GM10266 (cell line): ENCODE data around the gene ZMYND11.

ENCODE experiments used
- DNase-seq: peaks from one replicate; pipeline ENCODE4 v3.0.0; 2012; ENCODE audit errors: extremely low spot score
- CTCF ChIP-seq: IDR thresholded peaks from 2 replicates; pipeline ENCODE4 v1.5.1; 2012; ENCODE audit warnings: mild to moderate bottlenecking, low read depth; ENCODE audit not compliant: control insufficient read depth, insufficient read depth; ENCODE audit errors: missing control alignments

Gene ZMYND11

GRCh38 chr10:135132-135600, at the start of gene ZMYND11:
Gene ZMYND11, plus strand, starts transcription at chr10:135455. Its CDS starts 44,558 bp downstream, at chr10:180013.
- TF ChIP-seq CTCF = no peak
- DNase-seq = peak; percentile 92

GRCh38 chr10:86031-86430, 49.2 kb upstream of the ZMYND11 start:
- TF ChIP-seq CTCF = no peak
- no peak for DNase-seq

GRCh38 chr10:87177-88080, 47.8 kb upstream of the ZMYND11 start:
- DNase-seq = no peak
- no peak for TF ChIP-seq CTCF

- no peak for DNase-seq
- no peak for TF ChIP-seq CTCF
These were observed 47.0 kb upstream of the ZMYND11 start for GRCh38 chr10:88253-88652.

GRCh38 chr10:89248-89647, 46.0 kb upstream of the ZMYND11 start:
- DNase-seq = no peak
- no peak for TF ChIP-seq CTCF

- TF ChIP-seq CTCF = no peak
- DNase-seq = no peak
These were observed 45.1 kb upstream of the ZMYND11 start for GRCh38 chr10:90161-90560.

GRCh38 chr10:91313-91712, 43.9 kb upstream of the ZMYND11 start:
- DNase-seq = no peak
- no peak for TF ChIP-seq CTCF
